MM.1S (cell line): ENCODE measurements around the gene THADA.

Experiments used
- DNase-seq: peaks from one replicate; pipeline ENCODE4 v3.0.0-alpha.2; 2015
- H2AFZ ChIP-seq: fragments of 300-600 bp; sonication (generic); 2 replicates; pipeline ENCODE4 v1.6.0; 2016; ENCODE audit warnings: antibody characterized with exemption, low read length
- H3F3A ChIP-seq: fragments of 300-600 bp; sonication (generic); 2 replicates; pipeline ENCODE4 v1.6.1; 2016; ENCODE audit warnings: mild to moderate bottlenecking, antibody characterized with exemption, low read length, moderate library complexity, mixed read lengths; ENCODE audit not compliant: insufficient read depth
- H3K27ac ChIP-seq: fragments of 300-600 bp; sonication (generic); 2 replicates; pipeline ENCODE4 v1.5.1; 2016; ENCODE audit warnings: mild to moderate bottlenecking, low read length
- H3K27me3 ChIP-seq: fragments of 300-600 bp; sonication (generic); replicated peaks from 2 replicates; pipeline ENCODE4 v1.6.0; 2016; ENCODE audit warnings: low read length; ENCODE audit not compliant: insufficient read depth
- H3K36me3 ChIP-seq: fragments of 300-600 bp; sonication (generic); replicated peaks from 2 replicates; pipeline ENCODE4 v1.6.1; 2016; ENCODE audit warnings: mild to moderate bottlenecking, low read length, mixed read lengths; ENCODE audit not compliant: insufficient read depth
- H3K4me1 ChIP-seq: fragments of 300-600 bp; sonication (generic); 2 replicates; pipeline ENCODE4 v1.6.1; 2016; ENCODE audit warnings: low read length, mixed read lengths
- H3K4me2 ChIP-seq: fragments of 300-600 bp; sonication (generic); 2 replicates; pipeline ENCODE4 v1.6.0; 2016; ENCODE audit warnings: low read depth, low read length
- H3K4me3 ChIP-seq: fragments of 300-600 bp; sonication (generic); 2 replicates; pipeline ENCODE4 v1.5.1; 2016; ENCODE audit warnings: low read length, mixed read lengths
- H3K79me2 ChIP-seq: fragments of 300-600 bp; sonication (generic); 2 replicates; pipeline ENCODE4 v1.6.1; 2016; ENCODE audit warnings: mixed run types, low read length, mixed read lengths
- H3K9ac ChIP-seq: fragments of 300-600 bp; sonication (generic); 2 replicates; pipeline ENCODE4 v1.6.1; 2016; ENCODE audit warnings: low read length, mixed read lengths
- H3K9me2 ChIP-seq: fragments of 300-600 bp; sonication (generic); replicated peaks from 2 replicates; pipeline ENCODE4 v1.6.1; 2016; ENCODE audit warnings: mild to moderate bottlenecking, low read length, mixed read lengths; ENCODE audit not compliant: insufficient read depth
- H3K9me3 ChIP-seq: fragments of 300-600 bp; sonication (generic); replicated peaks from 2 replicates; pipeline ENCODE4 v1.6.1; 2016; ENCODE audit warnings: mild to moderate bottlenecking, low read length, mixed read lengths; ENCODE audit not compliant: insufficient read depth
- H4K20me1 ChIP-seq: fragments of 300-600 bp; sonication (generic); 2 replicates; pipeline ENCODE4 v1.6.1; 2016; ENCODE audit warnings: mild to moderate bottlenecking, low read length, moderate library complexity, mixed read lengths; ENCODE audit not compliant: insufficient read depth
- EZH2 ChIP-seq: fragments of 300-600 bp; sonication (generic); optimal IDR thresholded peaks from 2 replicates; pipeline ENCODE3; 2017; ENCODE audit warnings: low read depth, mild to moderate bottlenecking, antibody characterized with exemption, low read length, mixed read lengths
- EZH2phosphoT487 ChIP-seq: fragments of 300-600 bp; sonication (generic); IDR thresholded peaks from 2 replicates; pipeline ENCODE4 v1.6.1; 2018; ENCODE audit warnings: antibody characterized with exemption, low read length
- TF ChIP-seq, protein P1 (sequence below): fragments of 300-600 bp; sonication (generic); IDR thresholded peaks from 2 replicates; pipeline ENCODE4 v1.5.1; 2016; ENCODE audit warnings: antibody characterized with exemption, low read length, mixed read lengths

THADA gene

GRCh38 chr2:43376523-43377198 lies 219.2 kb downstream of the THADA start:
- H3K9me3 ChIP-seq = no peaks in the 10 kb centered on the region
- TF ChIP-seq EZH2phosphoT487 (no peak), EZH2 (no peak)
- TF ChIP-seq, protein P1, sequence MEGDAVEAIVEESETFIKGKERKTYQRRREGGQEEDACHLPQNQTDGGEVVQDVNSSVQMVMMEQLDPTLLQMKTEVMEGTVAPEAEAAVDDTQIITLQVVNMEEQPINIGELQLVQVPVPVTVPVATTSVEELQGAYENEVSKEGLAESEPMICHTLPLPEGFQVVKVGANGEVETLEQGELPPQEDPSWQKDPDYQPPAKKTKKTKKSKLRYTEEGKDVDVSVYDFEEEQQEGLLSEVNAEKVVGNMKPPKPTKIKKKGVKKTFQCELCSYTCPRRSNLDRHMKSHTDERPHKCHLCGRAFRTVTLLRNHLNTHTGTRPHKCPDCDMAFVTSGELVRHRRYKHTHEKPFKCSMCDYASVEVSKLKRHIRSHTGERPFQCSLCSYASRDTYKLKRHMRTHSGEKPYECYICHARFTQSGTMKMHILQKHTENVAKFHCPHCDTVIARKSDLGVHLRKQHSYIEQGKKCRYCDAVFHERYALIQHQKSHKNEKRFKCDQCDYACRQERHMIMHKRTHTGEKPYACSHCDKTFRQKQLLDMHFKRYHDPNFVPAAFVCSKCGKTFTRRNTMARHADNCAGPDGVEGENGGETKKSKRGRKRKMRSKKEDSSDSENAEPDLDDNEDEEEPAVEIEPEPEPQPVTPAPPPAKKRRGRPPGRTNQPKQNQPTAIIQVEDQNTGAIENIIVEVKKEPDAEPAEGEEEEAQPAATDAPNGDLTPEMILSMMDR = no peak
- H3K79me2 ChIP-seq = no peaks in the 10 kb centered on the region
- no peak overlapping the region for H3K27ac ChIP-seq
- no peaks in the 10 kb centered on the region for H3F3A ChIP-seq
- H3K9ac ChIP-seq = no peak overlapping the region
- no peak for DNase-seq
- H4K20me1 ChIP-seq = no peaks in the 10 kb centered on the region
- no peak overlapping the region for H3K4me2 ChIP-seq
- H3K27me3 ChIP-seq = no peaks in the 10 kb centered on the region
- H2AFZ ChIP-seq = no peak overlapping the region
- H3K9me2 ChIP-seq = no peaks in the 10 kb centered on the region
- H3K4me3 ChIP-seq = no peak overlapping the region
- H3K4me1 ChIP-seq = no peaks in the 10 kb centered on the region
- no peaks in the 10 kb centered on the region for H3K36me3 ChIP-seq

GRCh38 chr2:43375746-43376522 lies 219.9 kb downstream of the THADA start:
- Histone ChIP-seq H3K4me1 (no peaks in the 10 kb centered on the region), H3K27me3 (no peaks in the 10 kb centered on the region), H3K9me2 (no peaks in the 10 kb centered on the region), H3K79me2 (no peaks in the 10 kb centered on the region), H2AFZ (no peak overlapping the region), H3K4me3 (no peak overlapping the region), H3F3A (no peaks in the 10 kb centered on the region), H3K27ac (no peak overlapping the region), H3K4me2 (no peak overlapping the region), H3K36me3 (no peaks in the 10 kb centered on the region), H4K20me1 (no peaks in the 10 kb centered on the region), H3K9me3 (no peaks in the 10 kb centered on the region), H3K9ac (no peak overlapping the region)
- TF ChIP-seq EZH2 (no peak), EZH2phosphoT487 (no peak)
- TF ChIP-seq, protein P1 = no peak
- DNase-seq = no peak

- H3K9ac ChIP-seq = no peak overlapping the region
- no peak overlapping the region for H2AFZ ChIP-seq
- H3K36me3 ChIP-seq = no peaks in the 10 kb centered on the region
- H3K4me1 ChIP-seq = no peaks in the 10 kb centered on the region
- TF ChIP-seq, protein P1 = no peak
- no peak for TF ChIP-seq EZH2
- no peak for TF ChIP-seq EZH2phosphoT487
- no peak for DNase-seq
- no peaks in the 10 kb centered on the region for H3K79me2 ChIP-seq
- no peak overlapping the region for H3K27ac ChIP-seq
- no peaks in the 10 kb centered on the region for H3K27me3 ChIP-seq
- no peak overlapping the region for H3K4me2 ChIP-seq
- no peaks in the 10 kb centered on the region for H3K9me3 ChIP-seq
- no peak overlapping the region for H3K4me3 ChIP-seq
- H3K9me2 ChIP-seq = no peaks in the 10 kb centered on the region
- no peaks in the 10 kb centered on the region for H3F3A ChIP-seq
- H4K20me1 ChIP-seq = no peaks in the 10 kb centered on the region
Observed at GRCh38 chr2:43372416-43373081, 223.3 kb downstream of the THADA start.
